Femur (tissue), 1 donor: ENCODE measurements around the gene GAST.
"Not testable (repeated sequence)": the region's sequence is repeated elsewhere in the genome, so short reads cannot be mapped to it uniquely, and the experiment has no call there.

ENCODE experiments used
- DNase-seq: peaks from one replicate; pipeline ENCODE4 v3.0.0-alpha.2; 2017

The GAST gene

DNA sequence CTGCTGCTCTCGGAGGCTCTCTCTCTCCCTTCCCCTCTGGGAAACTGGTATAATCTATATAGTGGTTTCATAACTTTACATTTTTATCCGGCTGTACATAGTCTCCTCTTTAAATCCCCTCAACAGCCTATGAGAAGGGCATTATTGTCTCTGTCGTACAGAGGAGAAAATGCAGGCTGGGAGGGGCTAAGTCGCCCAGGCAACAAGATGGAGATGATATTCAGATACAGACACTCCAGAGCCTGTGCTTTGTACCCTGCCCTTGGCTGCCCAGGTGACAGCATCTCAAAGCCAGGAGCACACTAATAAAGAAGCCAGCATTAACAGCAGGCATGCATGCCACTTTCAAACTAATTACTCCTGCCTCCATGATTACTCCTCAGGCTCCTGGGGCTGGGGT is 28.1 kb upstream of the GAST start:
- no peak for DNase-seq

DNA sequence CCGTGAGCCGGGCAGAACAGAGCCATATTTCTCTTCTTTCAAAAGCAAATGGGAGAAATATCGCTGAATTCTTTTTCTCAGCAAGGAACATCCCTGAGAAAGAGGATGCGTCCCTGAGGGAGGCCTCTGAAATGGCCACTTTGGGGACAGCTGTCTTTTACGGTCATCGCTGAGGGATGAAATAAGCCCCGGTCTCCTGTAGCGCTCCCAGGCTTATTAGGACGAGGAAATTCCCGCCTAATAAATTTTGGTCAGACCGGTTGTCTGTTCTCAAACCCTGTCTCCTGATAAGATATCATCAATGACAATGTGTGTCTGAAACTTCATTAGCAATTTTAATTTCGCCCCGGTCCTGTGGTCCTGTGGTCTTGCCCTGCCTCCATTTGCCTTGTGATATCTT is 26.4 kb upstream of the GAST start:
- DNase-seq: not testable (repeated sequence)

DNA sequence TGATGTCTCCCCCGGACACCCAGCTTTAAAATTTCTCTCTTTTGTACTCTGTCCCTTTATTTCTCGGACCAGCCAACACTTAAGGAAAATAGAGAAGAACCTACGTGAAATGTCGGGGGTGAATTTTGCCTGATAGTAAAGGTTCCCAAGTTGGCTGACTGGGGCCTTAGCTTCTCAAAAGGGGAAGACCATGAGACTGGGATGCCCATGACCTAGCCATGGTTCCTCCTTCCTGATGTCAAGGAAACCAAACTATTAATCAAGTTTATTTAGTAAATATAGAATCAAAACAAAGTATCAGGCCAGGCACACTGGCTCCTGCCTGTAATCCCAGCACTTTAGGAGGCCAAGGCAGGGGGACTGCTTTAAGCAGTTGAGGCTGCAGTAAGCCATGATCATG is 25.9 kb upstream of the GAST start:
- DNase-seq: no peak

DNA sequence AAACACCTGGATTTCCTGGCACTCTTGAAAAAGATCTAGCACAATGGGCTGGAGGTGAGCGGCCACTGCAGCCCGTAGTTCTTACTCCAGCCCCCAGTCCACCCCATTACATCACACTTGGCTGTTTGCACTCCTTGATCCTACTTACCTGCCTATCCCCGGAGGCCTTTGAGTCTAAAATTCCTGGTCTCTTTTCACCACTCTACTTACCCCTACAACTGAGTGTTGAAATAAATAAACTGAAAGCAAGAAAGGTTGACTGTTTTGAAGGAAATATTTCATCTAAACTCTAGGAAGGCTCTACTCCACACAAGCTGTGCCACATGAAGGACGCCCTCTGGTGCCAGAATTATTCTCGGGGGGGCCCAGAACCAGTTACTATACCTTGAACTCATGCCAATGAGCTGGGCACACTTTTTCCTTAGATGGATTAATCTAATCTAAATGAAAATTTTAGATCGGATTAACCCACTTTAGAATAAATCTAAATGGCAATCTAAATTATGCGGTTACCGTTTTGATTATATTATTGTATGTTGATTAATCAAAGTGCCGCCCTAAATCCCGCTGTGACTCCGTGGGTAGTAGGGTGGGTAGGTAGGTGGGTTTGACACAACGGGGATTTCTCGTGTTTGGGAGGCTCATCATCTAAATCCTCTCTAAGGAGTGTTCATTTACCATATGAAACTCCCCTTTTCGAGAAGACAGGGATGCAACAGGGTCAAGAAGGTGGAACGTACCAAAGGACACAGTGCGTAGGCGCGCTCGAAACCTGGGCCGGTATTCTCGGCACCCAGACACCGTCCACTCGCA is 24.1 kb upstream of the GAST start:
- peak; percentile 56 for DNase-seq

DNA sequence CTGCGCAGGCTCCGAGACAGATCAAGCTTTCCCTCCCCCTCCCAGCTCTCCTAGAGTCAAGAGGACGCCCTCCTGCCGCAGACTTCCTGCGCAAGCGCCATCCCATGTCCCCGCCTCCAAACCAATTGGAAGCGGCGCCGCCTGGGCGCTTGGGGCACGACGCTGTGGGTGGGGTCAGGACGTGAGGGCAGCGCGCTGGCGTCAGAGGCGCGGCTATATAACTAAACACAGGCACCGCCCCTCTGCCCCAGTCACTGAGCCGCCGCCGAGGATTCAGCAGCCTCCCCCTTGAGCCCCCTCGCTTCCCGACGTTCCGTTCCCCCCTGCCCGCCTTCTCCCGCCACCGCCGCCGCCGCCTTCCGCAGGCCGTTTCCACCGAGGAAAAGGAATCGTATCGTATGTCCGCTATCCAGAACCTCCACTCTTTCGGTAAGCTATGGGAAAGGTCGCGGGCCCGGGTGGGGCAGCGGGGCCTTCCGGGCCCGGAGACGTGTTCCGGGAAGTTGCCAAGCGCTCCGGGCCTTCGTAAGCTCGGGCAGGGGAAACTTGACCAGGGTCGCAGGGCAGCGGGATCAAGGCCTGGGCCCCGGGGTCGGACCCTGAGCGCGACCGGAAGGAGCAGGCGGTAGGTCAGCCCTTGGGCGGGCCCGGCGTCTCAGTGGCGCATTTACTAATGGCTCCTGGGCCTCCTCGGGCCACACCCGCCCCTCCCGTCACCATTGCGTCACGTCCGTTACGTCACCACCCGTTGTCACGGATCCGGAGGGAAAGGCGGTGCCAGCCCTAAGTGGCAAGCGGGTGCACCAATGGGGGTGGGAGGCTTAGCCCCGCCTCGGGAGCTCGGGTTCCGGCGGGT is 23.3 kb upstream of the GAST start, which contains the start of gene EIF1:
Gene EIF1, plus strand, starts transcription at position 245 of the 856 bp plus-strand sequence. Its CDS starts 154 bp downstream, at position 399.
- DNase-seq: peak; percentile 100

DNA sequence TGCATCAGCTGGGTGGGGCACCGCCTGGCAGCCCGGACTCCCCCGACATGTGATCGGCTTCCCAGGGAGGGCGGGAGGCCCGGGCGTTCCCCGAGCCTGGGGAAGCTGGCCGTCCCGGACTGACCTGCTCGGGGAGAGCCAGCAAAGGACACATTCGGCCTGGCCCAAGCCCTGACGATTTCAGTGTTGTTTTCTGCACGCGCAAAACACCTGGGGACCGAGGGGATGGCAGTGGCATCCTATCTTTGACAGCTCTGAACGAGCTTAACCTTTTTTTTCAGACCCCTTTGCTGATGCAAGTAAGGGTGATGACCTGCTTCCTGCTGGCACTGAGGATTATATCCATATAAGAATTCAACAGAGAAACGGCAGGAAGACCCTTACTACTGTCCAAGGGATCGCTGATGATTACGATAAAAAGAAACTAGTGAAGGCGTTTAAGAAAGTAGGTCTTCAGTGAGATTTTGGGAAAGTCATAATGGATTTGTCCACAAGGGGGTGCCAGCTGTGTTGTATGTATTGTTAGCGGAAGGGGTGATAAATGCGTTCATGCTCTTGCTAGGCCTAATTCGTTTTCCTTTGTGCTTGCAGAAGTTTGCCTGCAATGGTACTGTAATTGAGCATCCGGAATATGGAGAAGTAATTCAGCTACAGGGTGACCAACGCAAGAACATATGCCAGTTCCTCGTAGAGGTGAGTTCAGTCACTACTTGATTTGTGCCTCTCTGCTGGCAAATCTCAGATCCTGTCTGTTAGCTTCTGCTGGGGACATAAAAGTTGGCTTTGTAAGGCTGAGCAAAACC is 22.4 kb upstream of the GAST start:
- peak; percentile 52 for DNase-seq

DNA sequence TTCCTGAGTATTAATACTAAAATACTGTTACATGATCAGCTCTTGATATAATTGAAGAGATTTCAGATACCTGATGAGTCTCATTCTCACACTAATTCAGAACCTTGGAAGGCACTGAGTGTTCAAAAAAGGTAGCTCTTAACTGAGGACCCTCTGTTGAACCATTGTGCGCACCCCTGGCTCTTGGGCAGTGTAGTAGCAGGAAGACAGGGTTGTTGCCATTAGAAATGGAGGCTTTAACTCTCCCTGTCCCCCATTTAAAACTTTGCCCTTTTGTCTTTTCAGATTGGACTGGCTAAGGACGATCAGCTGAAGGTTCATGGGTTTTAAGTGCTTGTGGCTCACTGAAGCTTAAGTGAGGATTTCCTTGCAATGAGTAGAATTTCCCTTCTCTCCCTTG is 21.6 kb upstream of the GAST start:
- no peak for DNase-seq

DNA sequence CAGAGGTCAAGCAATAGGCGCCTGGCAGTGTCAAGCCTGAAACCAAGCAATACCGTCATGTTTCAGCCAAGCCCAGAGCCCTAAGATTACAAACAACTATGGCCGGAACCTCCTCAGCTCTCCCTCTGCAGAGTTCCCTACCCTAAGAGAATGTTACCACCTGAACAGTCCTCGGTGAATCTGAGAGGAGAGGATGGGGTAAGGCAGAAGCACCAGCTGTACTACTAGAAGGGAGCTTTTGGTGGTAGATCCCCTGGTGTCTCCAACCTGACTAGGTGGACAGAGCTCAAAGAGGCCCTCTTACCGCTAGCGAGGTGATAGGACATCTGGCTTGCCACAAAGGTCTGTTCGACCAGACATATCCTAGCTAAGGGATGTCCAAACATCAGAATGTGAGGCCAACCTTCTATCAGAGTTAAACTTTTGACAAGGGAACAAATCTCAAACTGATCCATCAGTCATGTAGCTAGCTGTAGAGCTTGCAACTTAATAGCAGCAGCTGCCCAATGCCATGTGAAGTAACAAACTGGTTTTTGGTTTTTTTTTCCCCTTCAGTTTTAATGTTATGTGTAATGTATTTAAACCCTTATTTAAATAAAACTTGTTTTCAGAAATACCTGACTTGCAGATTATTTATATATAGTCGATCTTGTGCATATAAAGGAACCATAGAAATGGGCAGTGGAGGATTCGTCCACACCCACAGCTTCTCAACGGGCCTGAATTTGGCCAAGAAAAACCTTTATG is 20.9 kb upstream of the GAST start:
- no peak for DNase-seq

DNA sequence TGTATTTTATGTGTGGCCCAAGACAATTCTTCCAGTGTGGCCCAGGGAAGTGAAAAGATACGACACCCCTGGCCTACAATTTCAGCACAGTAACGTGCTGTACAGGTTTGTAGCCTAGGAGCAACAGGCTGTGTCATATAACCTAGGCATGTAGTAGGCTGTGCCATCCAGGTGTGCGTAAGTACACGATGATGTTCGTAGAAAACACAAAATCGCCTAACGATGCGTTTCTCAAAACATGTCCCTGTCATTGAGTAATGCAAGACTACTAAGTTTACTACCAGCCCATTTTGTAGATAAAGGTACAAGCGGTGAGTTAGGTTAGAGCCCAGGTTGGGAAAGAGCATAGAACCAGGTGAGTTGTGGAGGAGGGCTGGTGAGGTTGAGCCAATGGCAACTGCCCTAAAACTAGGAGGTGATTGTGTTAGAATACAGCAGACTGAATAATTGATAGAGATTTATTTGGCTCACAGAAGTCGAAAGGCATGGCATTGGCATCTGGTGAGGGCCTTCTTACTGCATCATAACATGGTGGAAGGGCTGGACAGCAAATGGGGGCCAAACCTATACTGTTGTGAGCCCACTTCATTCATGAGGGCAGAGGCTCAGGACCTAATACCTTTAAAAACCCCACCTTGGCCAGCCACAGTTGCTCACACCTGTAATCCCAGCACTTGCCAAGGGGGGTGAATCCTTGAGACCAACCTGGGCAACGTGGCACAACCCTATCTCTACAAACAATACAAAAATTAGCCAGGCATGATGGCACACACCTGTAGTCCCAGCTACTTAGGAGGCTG is 19.2 kb upstream of the GAST start:
- no peak for DNase-seq

DNA sequence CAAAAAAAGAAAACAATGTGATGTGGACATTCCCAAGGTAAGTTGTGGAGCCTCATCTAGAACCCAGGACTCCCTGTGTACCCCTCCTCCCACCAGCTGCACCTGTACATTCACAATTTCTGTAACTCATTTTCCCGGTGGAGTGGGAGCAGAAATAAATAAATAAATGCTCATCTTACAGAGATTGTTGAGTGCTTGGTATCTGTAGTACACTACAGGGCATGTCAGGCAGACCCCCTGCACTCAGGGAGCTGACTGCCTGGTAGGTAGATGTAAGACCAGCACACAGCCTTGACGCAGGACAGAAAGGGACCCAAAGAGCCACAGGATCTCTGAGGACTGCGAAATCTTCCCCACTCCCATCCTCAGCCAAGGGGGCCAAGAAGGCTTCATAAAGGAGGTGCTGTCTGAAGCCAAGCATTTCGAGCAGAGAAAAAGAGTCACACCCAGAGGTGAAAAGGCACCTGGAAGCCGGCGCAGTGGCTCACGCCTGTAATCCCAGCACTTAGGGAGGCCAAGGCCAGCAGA is 16.9 kb upstream of the GAST start:
- no peak for DNase-seq

DNA sequence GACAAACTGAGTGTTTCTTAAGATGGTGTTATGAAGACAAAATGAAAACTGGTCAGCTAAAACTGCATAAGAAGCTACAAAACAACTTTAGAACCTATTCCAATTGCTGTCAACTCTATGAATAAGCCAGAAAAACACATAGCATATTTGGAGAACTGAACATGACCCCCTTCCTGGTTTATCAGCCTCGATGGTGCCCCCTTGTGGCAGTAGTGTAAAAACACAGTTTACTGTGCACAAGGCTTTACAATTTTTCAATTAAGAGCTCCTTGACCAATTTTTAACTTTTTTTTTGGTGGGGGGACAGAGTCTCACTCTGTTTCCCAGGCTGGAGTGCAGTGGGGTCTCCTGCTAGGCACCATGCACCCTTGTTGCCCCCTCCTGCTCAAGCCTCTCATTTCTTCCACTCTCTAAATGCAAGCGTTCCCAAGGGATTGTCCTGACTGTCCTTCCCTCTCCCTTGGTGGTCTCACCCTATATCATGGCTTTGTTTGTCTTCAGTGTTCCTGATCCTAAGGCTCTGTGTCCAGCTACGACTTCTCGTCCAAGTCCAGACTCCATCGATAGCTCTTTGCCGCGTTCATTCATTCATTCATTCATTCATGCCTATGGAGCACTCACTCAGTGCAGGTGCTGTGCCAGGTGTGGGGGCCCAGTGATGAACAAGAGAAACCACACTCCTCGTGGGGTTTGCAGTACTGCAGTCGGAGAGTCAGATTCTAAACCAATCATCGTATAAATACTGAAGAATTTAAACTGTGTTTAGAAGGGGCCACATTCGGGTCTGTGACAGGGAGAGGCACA is 16.0 kb upstream of the GAST start:
- peak; percentile 76 for DNase-seq

DNA sequence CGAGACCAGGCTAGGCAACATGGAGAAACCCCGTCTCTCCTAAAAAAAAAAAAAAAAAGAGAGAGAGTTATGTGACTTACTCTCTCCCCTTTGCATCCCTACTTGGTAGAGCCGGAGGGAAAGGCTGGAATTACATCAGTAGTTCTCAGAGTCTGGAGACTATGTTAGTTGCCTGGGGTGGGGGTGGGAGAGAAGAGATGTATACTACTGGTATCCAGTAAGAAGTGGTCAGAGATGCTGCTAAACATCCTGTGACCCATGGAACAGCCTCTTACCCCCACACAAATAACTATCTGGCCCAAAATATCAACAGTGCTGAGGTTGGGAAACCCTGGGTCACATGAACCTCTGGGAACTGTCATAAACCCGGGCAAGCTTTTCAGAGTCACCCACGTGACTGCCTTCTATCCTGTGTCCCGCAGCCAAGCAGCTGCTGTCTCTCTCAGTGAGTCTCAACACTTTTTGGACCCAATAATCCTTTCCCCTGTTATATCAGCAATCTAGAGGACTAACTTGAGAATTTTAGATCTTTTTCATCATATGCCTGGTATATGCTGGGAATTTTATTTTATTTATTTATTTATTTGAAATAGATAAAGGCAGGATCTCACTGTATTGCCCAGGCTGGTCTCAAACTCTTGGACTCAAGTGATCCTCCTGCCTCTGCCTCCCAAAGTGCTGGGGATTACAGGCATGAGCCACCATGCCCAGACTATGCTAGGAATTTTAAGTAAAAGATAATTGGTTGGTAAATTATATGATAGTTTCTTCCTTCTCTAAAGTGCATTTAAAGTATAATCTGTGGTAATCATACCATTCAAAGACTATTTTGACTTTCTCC is 14.8 kb upstream of the GAST start:
- DNase-seq: peak; percentile 66

DNA sequence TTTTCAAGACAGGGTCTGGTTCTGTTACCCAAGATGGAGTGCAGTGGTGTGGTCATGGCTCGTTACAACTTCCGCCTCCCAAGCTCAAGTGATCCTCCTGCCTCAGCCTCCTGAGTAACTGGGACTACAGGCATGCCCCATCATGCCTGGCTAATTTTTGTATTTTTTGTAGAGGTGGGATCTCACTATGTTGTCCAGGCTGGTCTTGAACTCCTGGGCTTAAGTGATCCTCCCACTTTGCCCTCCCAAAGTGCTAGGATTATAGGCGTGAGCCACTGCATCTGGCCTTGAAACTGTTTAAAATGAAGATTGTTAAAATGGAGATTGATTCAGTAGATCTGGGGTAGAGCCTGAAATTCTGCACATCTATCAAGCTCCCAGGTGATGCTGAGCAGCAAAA is 11.3 kb upstream of the GAST start:
- not testable (repeated sequence) for DNase-seq

DNA sequence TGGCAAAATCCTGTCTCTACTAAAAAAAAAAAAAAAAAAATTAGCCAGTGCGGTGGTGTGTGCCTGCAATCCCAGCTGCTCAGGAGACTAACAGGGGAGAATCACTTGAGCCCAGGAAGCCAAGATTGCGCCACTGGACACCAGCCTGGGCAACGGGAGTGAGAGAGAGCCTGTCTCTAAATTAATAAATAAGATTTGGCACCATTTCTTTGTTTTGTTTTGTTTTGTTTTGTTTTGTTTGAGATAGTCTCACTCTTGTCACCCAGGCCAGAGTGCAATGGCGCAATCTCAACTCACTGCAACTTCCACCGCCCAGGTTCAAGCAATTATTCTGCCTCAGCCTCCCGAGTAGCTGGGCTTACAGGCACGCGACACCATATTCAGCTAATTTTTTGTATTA is 9.4 kb upstream of the GAST start:
- DNase-seq: no peak

DNA sequence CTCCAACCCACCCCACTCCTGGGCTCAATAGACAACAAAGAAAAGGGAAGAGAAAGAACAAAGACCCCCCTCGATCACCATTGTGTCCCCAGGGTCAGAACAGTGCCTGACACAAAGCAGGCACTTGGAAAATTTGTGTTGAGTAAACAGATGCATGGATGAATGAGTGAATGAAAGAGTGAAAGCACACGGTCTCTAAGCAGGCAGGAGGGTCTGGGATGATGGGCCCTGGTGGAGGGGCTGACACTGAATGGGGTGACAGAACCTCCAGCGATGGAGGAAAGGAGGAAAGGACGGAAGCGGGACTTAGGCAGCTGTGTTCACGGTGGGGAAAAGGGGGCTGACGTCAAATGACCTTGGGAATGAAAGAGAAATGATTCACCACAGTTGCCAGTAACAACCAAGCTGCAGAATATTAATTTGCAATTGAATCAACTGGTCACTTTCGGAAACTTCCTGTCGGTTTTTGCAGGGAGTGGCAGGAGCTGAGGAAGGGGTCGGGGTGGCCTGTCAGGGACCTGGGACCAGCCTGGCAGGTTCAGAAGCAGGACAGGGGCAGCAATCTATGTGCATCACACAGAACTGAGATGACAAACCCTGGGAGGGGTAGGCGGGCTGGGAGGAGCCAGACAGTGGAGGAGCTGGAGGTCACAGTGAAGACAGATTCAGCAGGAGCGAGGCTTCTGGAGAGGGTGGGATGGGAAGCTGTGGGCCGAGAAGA is 6.7 kb upstream of the GAST start:
- no peak for DNase-seq

DNA sequence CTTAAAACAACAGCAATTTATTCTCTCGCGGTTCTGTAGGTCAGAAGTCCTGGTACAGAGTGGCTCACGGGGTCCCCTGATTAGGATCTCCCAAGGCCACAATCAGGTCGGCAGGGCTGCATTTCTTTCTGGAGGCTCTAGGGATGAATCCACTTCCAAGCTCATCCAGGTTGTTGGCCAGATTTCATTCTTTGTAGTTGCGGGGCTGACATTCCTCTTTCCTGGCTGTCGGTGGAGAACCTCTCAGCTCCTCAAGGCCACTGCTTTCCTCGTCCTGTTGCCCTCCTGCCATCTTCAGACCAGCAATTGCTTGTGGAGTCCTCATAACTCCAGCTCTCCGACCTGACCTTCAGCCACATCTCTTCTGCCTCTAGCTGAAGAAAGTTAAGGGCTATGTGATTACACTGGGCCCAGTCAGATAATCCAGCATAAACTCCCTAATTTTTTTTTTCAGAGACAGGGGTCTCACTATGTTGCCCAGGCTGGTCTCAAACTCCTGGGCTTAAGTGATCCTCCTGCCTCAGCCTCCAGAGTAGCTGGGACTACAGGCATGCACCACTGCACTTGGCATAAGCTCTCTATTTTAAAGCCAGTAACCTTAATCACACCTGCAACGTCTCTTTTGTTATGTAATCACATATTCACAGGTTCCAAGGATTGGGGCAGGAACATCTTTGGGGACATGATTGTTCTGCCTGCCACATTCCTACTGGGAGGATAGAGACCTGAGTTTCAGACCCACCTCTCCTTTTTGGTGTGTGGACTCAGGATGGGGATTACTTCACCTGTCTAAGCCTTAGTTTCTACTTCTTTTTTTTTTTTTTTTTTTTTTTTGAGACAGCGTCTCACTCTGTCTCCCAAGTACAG is 4.1 kb upstream of the GAST start:
- no peak for DNase-seq

DNA sequence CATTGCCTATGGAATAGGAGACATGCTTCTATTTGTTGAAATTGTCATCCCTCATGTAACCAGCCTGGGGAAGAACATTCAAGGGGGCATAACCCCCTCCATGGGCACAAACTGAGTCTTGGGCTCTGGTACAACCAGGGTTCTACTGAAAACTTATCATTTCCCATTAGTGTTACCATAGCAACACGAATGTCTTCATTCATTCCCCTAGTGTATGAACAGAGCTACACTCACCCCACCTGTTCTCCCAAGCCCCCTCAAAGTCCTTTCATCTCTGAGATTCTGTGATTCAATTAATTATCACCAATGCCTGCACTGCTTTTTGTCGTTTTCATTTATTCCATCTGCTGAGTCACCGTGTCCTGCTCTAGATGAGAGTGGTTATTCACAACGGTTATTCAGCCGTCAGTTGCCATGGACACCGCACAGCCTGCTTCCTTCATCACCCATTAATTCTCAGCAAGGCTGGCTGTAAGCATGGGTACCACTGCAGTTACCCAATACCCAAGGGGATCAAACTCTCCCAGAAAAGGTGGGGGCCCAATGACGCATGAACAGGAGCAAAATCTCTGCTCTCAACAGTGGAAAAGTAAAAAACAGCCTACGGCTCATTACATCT is 1.6 kb upstream of the GAST start:
- no peak for DNase-seq
